H1 (cell line): Measurements from ENCODE around the gene NMNAT3. TPM values are rescaled to one million over a fixed set of nuclear protein-coding genes. Genes with fewer than 3 reads are reported as not detected.

Experiments
- TAF7 ChIP-seq: optimal IDR thresholded peaks from 2 replicates; pipeline ENCODE3; 2011; ENCODE audit warnings: low read depth, mild to moderate bottlenecking, inconsistent platforms, low read length, moderate library complexity, borderline replicate concordance
- polyA plus RNA-seq, 7 experiments: library from polyadenylated mRNA; depleted of rRNA in 3 of 7; stranded (reverse) in 5 of 7; unstranded in 2 of 7; fragments of >200 nt in 5 of 7; fragments of 200-250 nt in 2 of 7; gene quantifications; 1 replicate in 5 of 7; 2 replicates in 1 of 7; 4 replicates in 1 of 7; pipeline versions ENCODE4 v1.2.1 to v1.2.3, GENCODE V29; 2011 to 2013; ENCODE audit warnings: missing spikeins in 2 of 7, mixed read lengths in 2 of 7
- total RNA-seq: library from RNA; stranded (reverse); fragmentation: NEBNext Ultra II Directional; extraction: Animal tissue kit (Norgen Biotek cat#: 25700); gene quantifications from 2 replicates; pipeline ENCODE4 v1.2.1, GENCODE V29; 2021

Gene NMNAT3
- total and polyA plus RNA-seq, 2 of the 8 experiments (the other 6 are each of a cell fraction or from before 2014, with no cell fraction given), result 4.2 to 4.3 TPM

GRCh38 chr3:139577346-139577745, 100.4 kb downstream of the NMNAT3 start (continued):
- TF ChIP-seq TAF7, result no peak
